Neutrophil (primary cell): ENCODE data around the gene ZSCAN10.

Experiments
- H3K27ac ChIP-seq: fragments of 200-600 bp; sonication (generic); 2 replicates; pipeline ENCODE4 v1.5.1; 2016; ENCODE audit warnings: mild to moderate bottlenecking, moderate library complexity
- H3K27me3 ChIP-seq: fragments of 200-600 bp; sonication (generic); 2 replicates; pipeline ENCODE4 v1.6.0; 2016; ENCODE audit warnings: mild to moderate bottlenecking
- H3K36me3 ChIP-seq: fragments of 200-600 bp; sonication (generic); 2 replicates; pipeline ENCODE4 v1.5.1; 2017
- H3K4me1 ChIP-seq, 2 experiments: fragments of 200-600 bp in 1 of 2; sonication (generic) in 1 of 2; 1 replicate in 1 of 2; 2 replicates in 1 of 2; pipeline versions ENCODE4 v1.5.1 to v1.6.1; 2013 to 2016; ENCODE audit warnings: low read depth in 1 of 2, low read length in 1 of 2, mild to moderate bottlenecking in 1 of 2, moderate library complexity in 1 of 2; ENCODE audit not compliant: control insufficient read depth in 1 of 2, insufficient read depth in 1 of 2
- H3K4me3 ChIP-seq, 2 experiments: fragments of 200-600 bp in 1 of 2; sonication (generic) in 1 of 2; 1 replicate in 1 of 2; 2 replicates in 1 of 2; pipeline ENCODE4 v1.5.1; 2013 to 2016; ENCODE audit warnings: low read depth in 1 of 2, low read length in 1 of 2, mild to moderate bottlenecking in 1 of 2, moderate library complexity in 1 of 2
- H3K9me3 ChIP-seq: fragments of 200-600 bp; sonication (generic); 2 replicates; pipeline ENCODE4 v1.5.1; 2016
- CTCF ChIP-seq: fragments of 200-600 bp; sonication (generic); IDR thresholded peaks from 2 replicates; pipeline ENCODE4 v1.5.1; 2016; ENCODE audit warnings: antibody characterized with exemption

The ZSCAN10 gene

GRCh38 chr16:3118204-3118790 is 19.2 kb upstream of the ZSCAN10 start:
- Histone ChIP-seq H3K4me1 (peaks cover 0 to 1% of the 10 kb centered on the region in 2 experiments), H3K27ac (no peak overlapping the region), H3K27me3 (peaks cover 17% of the 10 kb centered on the region), H3K9me3 (no peaks in the 10 kb centered on the region), H3K36me3 (no peaks in the 10 kb centered on the region), H3K4me3 (no peak overlapping the region)
- TF ChIP-seq CTCF: no peak

GRCh38 chr16:3115561-3115960 is 16.5 kb upstream of the ZSCAN10 start:
- H3K4me3 ChIP-seq: no peak overlapping the region
- H3K36me3 ChIP-seq: no peaks in the 10 kb centered on the region
- no peak for TF ChIP-seq CTCF
- no peaks in the 10 kb centered on the region for H3K9me3 ChIP-seq
- H3K27me3 ChIP-seq: peaks cover 31% of the 10 kb centered on the region
- H3K27ac ChIP-seq: no peak overlapping the region
- peaks cover 5 to 14% of the 10 kb centered on the region in 2 experiments for H3K4me1 ChIP-seq

- H3K36me3 ChIP-seq: no peaks in the 10 kb centered on the region
- H3K9me3 ChIP-seq: no peaks in the 10 kb centered on the region
- no peak overlapping the region for H3K4me3 ChIP-seq
- H3K4me1 ChIP-seq: peaks cover 5 to 14% of the 10 kb centered on the region in 2 experiments
- H3K27me3 ChIP-seq: peaks cover 37% of the 10 kb centered on the region
- no peak for TF ChIP-seq CTCF
- H3K27ac ChIP-seq: no peak overlapping the region
Measured at GRCh38 chr16:3115003-3115402, 15.9 kb upstream of the ZSCAN10 start.

- Histone ChIP-seq H3K4me1 (peaks cover 5 to 14% of the 10 kb centered on the region in 2 experiments), H3K4me3 (no peak overlapping the region), H3K27ac (no peak overlapping the region), H3K27me3 (peaks cover 48% of the 10 kb centered on the region), H3K9me3 (no peaks in the 10 kb centered on the region), H3K36me3 (no peaks in the 10 kb centered on the region)
- no peak for TF ChIP-seq CTCF
Measured at GRCh38 chr16:3113765-3114479, 14.8 kb upstream of the ZSCAN10 start.

GRCh38 chr16:3112881-3113574 is 13.9 kb upstream of the ZSCAN10 start:
- no peak overlapping the region for H3K27ac ChIP-seq

More at GRCh38 chr16:3112881-3113574, 13.9 kb upstream of the ZSCAN10 start:
- no peak for TF ChIP-seq CTCF
- no peaks in the 10 kb centered on the region for H3K36me3 ChIP-seq
- peaks cover 57% of the 10 kb centered on the region for H3K27me3 ChIP-seq
- H3K4me1 ChIP-seq: peaks cover 5 to 14% of the 10 kb centered on the region in 2 experiments
- H3K9me3 ChIP-seq: no peaks in the 10 kb centered on the region
- H3K4me3 ChIP-seq: peak overlapping the region in 1 of 2 experiments; percentile 9
